Measurements from ENCODE around the gene HSPA14.

- TF ChIP-seq POLR2AphosphoS5 (IDR thresholded peaks at IDR 0.05; ENCODE audit: low read depth, low read length) (no peak), SIN3A (conservative IDR thresholded peaks at IDR 0.05 in 1 of 2, IDR thresholded peaks at IDR 0.05 in 1 of 2; ENCODE audit: low read depth in 1 of 2, low read length in 2 of 2) (no peak), SP2 (IDR thresholded peaks at IDR 0.05; ENCODE audit: low read length) (no peak), RAD21 (IDR thresholded peaks at IDR 0.05 in 1 of 2, conservative IDR thresholded peaks at IDR 0.05 in 1 of 2; ENCODE audit: low read depth in 2 of 2, low read length in 2 of 2) (no peak), YY1 (IDR thresholded peaks at IDR 0.05; ENCODE audit: low read depth, low read length) (no peak), JUN (IDR thresholded peaks at IDR 0.05; ENCODE audit: low read depth, low read length) (no peak), JUND (IDR thresholded peaks at IDR 0.05; ENCODE audit: low read length) (no peak), CTCF (IDR thresholded peaks at IDR 0.05; ENCODE audit: control extremely low read depth in 1 of 3, insufficient read depth in 1 of 3, low read depth in 1 of 3, low read length in 3 of 3) (no peak), MAX (IDR thresholded peaks at IDR 0.05) (no peak), EZH2 (IDR thresholded peaks at IDR 0.05; ENCODE audit: low read depth, low read length, severe bottlenecking) (no peak)
Observed at GRCh38 chr10:14812271-14812670, 25.8 kb upstream of the HSPA14 start.

Measured in H1 (cell line).